ENCODE results near the gene TGM1. TPM values are rescaled to one million over a fixed set of nuclear protein-coding genes. Genes with fewer than 3 reads are reported as not detected.
A peak's percentile ranks its signal among the peaks of the same experiment; 100 is the strongest.

The TGM1 gene
- total RNA-seq, 2 donors from 2014 or later: 11.9 to 36.9 TPM

DNA sequence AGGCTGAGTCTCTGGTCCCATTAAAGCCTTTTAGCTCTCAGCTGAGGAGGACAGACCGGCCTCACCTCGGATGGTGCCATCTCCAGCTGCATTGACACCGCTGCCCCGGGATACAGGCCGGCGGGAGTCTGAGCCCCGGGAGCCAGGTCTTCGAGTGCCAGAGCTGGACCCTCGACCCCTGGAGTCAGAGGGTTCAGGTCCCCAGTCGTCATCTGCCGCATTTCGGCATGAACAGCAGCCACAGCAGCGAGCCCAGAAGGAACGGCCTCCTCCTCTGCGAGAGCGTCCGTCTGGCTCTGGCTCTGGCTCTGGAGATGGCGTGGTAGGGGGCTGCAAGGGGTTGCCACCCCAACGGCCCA lies 1.0 kb downstream of the TGM1 start:
- no peaks in the 10 kb centered on the region for H3K9me3 ChIP-seq
- H3K27me3 ChIP-seq: no peaks in the 10 kb centered on the region
- no peak overlapping the region for H3K4me3 ChIP-seq
- no peaks in the 10 kb centered on the region for H3K4me1 ChIP-seq
- no peak for DNase-seq (ENCODE audit: low spot score)
- TF ChIP-seq, protein P1, sequence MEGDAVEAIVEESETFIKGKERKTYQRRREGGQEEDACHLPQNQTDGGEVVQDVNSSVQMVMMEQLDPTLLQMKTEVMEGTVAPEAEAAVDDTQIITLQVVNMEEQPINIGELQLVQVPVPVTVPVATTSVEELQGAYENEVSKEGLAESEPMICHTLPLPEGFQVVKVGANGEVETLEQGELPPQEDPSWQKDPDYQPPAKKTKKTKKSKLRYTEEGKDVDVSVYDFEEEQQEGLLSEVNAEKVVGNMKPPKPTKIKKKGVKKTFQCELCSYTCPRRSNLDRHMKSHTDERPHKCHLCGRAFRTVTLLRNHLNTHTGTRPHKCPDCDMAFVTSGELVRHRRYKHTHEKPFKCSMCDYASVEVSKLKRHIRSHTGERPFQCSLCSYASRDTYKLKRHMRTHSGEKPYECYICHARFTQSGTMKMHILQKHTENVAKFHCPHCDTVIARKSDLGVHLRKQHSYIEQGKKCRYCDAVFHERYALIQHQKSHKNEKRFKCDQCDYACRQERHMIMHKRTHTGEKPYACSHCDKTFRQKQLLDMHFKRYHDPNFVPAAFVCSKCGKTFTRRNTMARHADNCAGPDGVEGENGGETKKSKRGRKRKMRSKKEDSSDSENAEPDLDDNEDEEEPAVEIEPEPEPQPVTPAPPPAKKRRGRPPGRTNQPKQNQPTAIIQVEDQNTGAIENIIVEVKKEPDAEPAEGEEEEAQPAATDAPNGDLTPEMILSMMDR (IDR thresholded peaks at IDR 0.05): no peak
- no peak overlapping the region for H3K27ac ChIP-seq
- H3K36me3 ChIP-seq: peaks cover 4% of the 10 kb centered on the region

DNA sequence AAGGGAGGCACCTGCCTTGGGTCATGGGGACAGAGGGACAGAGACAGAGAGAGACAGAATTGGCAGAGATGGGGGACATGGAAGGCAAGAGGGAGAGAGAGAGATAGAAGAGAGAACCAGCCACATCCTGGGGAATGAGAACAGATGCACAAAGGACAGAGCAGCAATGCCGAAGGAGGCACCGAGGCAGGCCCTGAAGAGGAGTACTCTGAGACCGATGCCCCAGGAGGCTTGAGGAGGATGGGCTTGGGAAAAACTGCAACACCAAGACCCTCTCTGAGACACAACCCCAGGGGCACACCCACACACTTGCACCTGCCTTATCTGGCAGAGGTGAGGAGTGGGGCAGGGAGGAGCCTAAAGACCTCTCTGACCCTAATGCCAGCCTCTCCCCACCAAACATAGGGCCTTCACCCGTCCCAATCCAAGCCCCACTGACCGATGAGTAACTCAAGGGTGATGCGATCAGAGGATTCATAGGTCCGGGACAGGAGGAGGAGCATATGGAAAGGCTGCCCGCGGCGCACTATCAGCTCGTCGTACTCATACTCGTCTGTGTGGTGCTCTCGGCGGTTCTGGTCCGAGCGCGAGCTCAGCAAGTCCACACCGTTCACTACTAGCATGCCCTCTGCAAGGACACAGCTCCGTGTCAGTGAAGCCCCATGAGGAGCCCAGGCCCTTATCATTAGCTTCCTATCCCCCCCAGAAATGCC lies 1.6 kb downstream of the TGM1 start:
- Histone ChIP-seq H3K4me3 (peak overlapping the region in 1 of 2 donors; percentile 1), H3K27me3 (no peaks in the 10 kb centered on the region), H3K36me3 (no peaks in the 10 kb centered on the region), H3K9me3 (no peaks in the 10 kb centered on the region), H3K27ac (no peak overlapping the region), H3K4me1 (no peaks in the 10 kb centered on the region)
- no peak for DNase-seq (ENCODE audit: low spot score)
- TF ChIP-seq, protein P1 (IDR thresholded peaks at IDR 0.05): no peak

DNA sequence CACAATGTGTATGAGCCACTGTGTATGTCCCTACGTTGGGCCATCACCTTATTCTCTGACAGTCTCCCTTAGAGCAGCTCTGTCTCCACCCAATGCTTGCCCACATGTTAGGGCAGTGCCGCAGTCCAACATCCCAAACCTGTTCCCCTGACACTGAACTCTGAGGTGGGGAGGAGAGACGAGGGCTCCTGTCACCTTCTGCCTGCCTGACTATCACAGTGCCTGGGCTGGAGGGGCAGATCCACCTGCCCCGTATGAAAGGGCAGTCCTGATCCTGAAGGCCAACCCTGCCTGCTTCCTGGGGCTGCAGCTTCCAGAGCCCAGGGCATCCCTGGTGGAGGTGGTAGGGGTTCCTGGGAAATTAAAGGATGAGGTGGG lies 2.2 kb downstream of the TGM1 start:
- Histone ChIP-seq H3K27me3 (no peaks in the 10 kb centered on the region), H3K4me3 (peak overlapping the region in 1 of 2 donors; percentile 1), H3K36me3 (no peaks in the 10 kb centered on the region), H3K9me3 (no peaks in the 10 kb centered on the region), H3K27ac (no peak overlapping the region), H3K4me1 (no peaks in the 10 kb centered on the region)
- no peak for DNase-seq (ENCODE audit: low spot score)
- TF ChIP-seq, protein P1 (IDR thresholded peaks at IDR 0.05): no peak

DNA sequence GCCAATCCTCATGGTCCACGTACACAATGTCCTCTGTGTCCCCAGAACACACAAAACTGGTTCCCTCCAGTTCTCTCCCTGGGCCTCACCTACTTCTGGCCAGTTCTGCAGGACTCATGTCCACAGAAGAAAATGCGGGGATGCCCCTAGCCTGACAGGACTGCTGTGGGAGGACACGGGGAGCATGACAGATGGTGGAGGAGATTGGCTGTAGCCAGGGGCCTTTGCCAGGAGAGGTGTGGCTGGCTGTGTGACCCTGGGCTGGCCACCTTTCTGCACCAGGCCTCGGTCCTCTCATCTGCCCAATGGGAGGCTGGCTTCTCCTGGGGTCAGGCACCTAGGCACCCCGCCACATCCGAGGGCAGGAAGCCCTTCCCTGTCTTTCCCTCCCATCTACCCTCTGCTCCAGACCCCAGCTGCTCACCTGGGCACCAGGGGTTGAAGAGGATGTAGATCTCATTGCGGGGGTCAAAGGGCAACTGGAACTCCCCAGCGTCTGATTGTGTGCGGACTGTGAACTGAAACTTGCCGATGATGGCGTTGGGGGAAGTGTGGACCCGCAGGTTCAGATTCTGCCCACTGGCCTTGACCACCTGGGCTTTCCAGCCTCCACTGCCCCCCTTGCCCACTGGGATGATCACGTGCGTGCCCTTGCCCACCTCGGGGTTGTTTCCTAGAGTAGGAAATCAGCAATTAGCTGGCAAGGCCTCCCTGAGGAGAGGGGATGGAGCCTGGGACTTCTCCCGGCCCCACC lies 2.8 kb downstream of the TGM1 start:
- DNase-seq (ENCODE audit: low spot score): no peak
- Histone ChIP-seq H3K36me3 (no peaks in the 10 kb centered on the region), H3K4me3 (no peak overlapping the region), H3K27ac (no peak overlapping the region), H3K4me1 (no peaks in the 10 kb centered on the region), H3K9me3 (no peaks in the 10 kb centered on the region), H3K27me3 (no peaks in the 10 kb centered on the region)
- TF ChIP-seq, protein P1 (IDR thresholded peaks at IDR 0.05): no peak

DNA sequence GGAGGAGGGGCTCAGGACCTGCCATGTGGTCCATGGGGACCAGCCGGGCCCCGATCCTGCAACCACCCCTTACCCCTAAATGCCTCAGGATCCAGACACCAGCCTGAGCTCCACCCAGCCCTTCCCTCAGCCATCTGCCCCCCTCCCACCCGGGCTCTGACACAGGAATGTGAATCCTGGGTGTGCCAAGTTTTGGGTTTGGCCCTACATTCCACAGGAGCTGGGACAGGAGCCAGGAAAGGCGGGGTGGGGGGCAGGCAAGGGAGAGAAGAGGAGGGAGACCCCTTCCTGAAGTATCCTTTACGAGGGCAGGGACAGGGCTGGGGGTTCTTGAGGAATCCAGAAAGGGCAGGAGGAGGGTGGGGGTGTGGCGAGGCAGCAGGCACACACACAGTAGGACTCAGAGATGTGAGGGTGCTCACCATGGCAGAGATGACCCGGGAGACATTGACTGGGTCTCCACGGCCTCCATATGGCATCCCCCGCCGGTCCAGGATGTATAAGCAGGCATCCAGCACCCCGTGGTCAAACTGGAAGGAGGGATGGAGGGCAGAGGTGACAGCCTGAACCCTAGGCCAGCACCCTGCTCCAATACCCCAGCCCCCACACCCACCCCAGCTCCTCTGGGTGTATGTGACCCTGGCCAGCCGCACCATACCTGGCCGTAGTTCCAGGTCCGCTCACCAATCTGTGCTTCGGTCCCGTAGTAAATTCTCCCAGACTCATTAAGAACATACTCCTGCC lies 3.5 kb downstream of the TGM1 start:
- Histone ChIP-seq H3K27ac (no peak overlapping the region), H3K9me3 (no peaks in the 10 kb centered on the region), H3K4me3 (no peak overlapping the region), H3K4me1 (no peaks in the 10 kb centered on the region), H3K27me3 (no peaks in the 10 kb centered on the region), H3K36me3 (no peaks in the 10 kb centered on the region)
- DNase-seq (ENCODE audit: low spot score): no peak
- TF ChIP-seq, protein P1 (IDR thresholded peaks at IDR 0.05): no peak

Measured in right atrium auricular region (tissue), 2 donors.